ENCODE measurements around the gene FBXL19.
"Not testable (repeated sequence)": the region's sequence is repeated elsewhere in the genome, so short reads cannot be mapped to it uniquely, and the experiment has no call there.

FBXL19 gene

GRCh38 chr16:30921748-30922419 lies 1.5 kb upstream of the FBXL19 start:
- DNase-seq (ENCODE audit: low spot score) = peak; percentile 84

GRCh38 chr16:30922420-30922959 lies 882 bp upstream of the FBXL19 start:
- DNase-seq (ENCODE audit: low spot score) = peak; percentile 96

GRCh38 chr16:30922960-30923535 lies 324 bp upstream of the FBXL19 start:
- peak; percentile 97 for DNase-seq (ENCODE audit: low spot score)

- no peak for DNase-seq (ENCODE audit: low spot score)
These were observed 922 bp downstream of the FBXL19 start for GRCh38 chr16:30924076-30924912.

GRCh38 chr16:30924913-30925631 lies 1.7 kb downstream of the FBXL19 start:
- DNase-seq (ENCODE audit: low spot score) = no peak

- no peak for DNase-seq (ENCODE audit: low spot score)
These were observed 2.2 kb downstream of the FBXL19 start for GRCh38 chr16:30925632-30925987.

GRCh38 chr16:30925995-30926811 lies 2.8 kb downstream of the FBXL19 start:
- no peak for DNase-seq (ENCODE audit: low spot score)

GRCh38 chr16:30926937-30927788 lies 3.8 kb downstream of the FBXL19 start:
- DNase-seq (ENCODE audit: low spot score) = no peak

- peak; percentile 34 for DNase-seq (ENCODE audit: low spot score)
These were observed 4.5 kb downstream of the FBXL19 start for GRCh38 chr16:30927789-30928378.

GRCh38 chr16:30928390-30928789 lies 5.0 kb downstream of the FBXL19 start:
- no peak for DNase-seq (ENCODE audit: low spot score)

GRCh38 chr16:30929167-30929566 lies 5.8 kb downstream of the FBXL19 start:
- no peak for DNase-seq (ENCODE audit: low spot score)

GRCh38 chr16:30930160-30930571 lies 6.8 kb downstream of the FBXL19 start:
- DNase-seq (ENCODE audit: low spot score) = no peak

- DNase-seq (ENCODE audit: low spot score) = no peak
These were observed 7.8 kb downstream of the FBXL19 start for GRCh38 chr16:30931068-30931650.

- DNase-seq (ENCODE audit: low spot score) = peak; percentile 52
These were observed 11.6 kb downstream of the FBXL19 start for GRCh38 chr16:30934827-30935557.

GRCh38 chr16:30937692-30938091 lies 14.3 kb downstream of the FBXL19 start:
- no peak for DNase-seq (ENCODE audit: low spot score)

GRCh38 chr16:30939571-30939970 lies 16.2 kb downstream of the FBXL19 start:
- DNase-seq (ENCODE audit: low spot score) = not testable (repeated sequence)

GRCh38 chr16:30941600-30942425 lies 18.4 kb downstream of the FBXL19 start:
- peak; percentile 87 for DNase-seq (ENCODE audit: low spot score)

GRCh38 chr16:30942426-30942806 lies 19.0 kb downstream of the FBXL19 start:
- DNase-seq (ENCODE audit: low spot score) = no peak

Data from AG08395 (cell line).